ENCODE measurements around the gene VAV1.

DNA sequence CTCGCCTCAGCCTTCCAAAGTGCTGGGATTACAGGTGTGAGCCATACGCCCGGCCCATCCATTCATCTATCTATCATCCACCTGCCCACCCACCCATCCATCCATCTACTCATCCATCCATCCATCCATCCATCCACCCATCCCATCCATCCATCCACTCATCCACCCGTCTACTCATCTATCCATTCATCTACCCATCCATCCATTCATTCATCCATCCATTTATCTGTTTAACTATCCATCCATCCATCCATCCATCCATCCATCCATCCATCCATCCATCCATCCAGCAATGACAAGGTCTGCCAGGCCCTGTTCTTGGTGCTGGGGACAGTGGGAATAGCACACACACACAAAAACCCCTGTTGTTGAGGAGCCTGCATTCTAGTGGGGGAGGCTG is 4.5 kb downstream of the VAV1 start:
- TF ChIP-seq MAZ (CRISPR knock-in tag; conservative IDR thresholded peaks at IDR 0.05 in 1 of 2, IDR thresholded peaks at IDR 0.05 in 1 of 2): no peak
- TF ChIP-seq MXI1 (IDR thresholded peaks at IDR 0.05; ENCODE audit: low read depth, low read length): no peak
- TF ChIP-seq, protein P1, sequence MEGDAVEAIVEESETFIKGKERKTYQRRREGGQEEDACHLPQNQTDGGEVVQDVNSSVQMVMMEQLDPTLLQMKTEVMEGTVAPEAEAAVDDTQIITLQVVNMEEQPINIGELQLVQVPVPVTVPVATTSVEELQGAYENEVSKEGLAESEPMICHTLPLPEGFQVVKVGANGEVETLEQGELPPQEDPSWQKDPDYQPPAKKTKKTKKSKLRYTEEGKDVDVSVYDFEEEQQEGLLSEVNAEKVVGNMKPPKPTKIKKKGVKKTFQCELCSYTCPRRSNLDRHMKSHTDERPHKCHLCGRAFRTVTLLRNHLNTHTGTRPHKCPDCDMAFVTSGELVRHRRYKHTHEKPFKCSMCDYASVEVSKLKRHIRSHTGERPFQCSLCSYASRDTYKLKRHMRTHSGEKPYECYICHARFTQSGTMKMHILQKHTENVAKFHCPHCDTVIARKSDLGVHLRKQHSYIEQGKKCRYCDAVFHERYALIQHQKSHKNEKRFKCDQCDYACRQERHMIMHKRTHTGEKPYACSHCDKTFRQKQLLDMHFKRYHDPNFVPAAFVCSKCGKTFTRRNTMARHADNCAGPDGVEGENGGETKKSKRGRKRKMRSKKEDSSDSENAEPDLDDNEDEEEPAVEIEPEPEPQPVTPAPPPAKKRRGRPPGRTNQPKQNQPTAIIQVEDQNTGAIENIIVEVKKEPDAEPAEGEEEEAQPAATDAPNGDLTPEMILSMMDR (IDR thresholded peaks at IDR 0.05 in 2 of 3, conservative IDR thresholded peaks at IDR 0.05 in 1 of 3; ENCODE audit: insufficient read depth in 2 of 3, low read depth in 1 of 3, low read length in 3 of 3): no peak
- TF ChIP-seq POU5F1 (IDR thresholded peaks at IDR 0.05; ENCODE audit: borderline replicate concordance, low read depth, low read length, partially characterized antibody): no peak
- TF ChIP-seq ZBTB7A (IDR thresholded peaks at IDR 0.05; ENCODE audit: borderline replicate concordance, control insufficient read depth, low read depth, low read length): no peak
- TF ChIP-seq, protein P2, sequence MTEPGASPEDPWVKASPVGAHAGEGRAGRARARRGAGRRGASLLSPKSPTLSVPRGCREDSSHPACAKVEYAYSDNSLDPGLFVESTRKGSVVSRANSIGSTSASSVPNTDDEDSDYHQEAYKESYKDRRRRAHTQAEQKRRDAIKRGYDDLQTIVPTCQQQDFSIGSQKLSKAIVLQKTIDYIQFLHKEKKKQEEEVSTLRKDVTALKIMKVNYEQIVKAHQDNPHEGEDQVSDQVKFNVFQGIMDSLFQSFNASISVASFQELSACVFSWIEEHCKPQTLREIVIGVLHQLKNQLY (CRISPR knock-in tag; conservative IDR thresholded peaks at IDR 0.05): no peak

Data from K562 (cell line).